SU-DHL-6 (cell line): ENCODE results near the gene MUC5B.

Source experiments
- EZH2phosphoT487 ChIP-seq: fragments of 200-600 bp; sonication (generic), shearing (Covaris generic); conservative IDR thresholded peaks from 2 replicates; pipeline ENCODE4 v1.6.1; 2018; ENCODE audit warnings: mild to moderate bottlenecking, antibody characterized with exemption, low read length, moderate library complexity, mixed read lengths
- TF ChIP-seq, protein P1 (sequence below): fragments of 200-600 bp; sonication (generic); IDR thresholded peaks from one replicate; pipeline ENCODE4 v1.5.1; 2017; ENCODE audit warnings: antibody characterized with exemption, mild to moderate bottlenecking, low read length, moderate library complexity; ENCODE audit not compliant: insufficient read depth, poor library complexity, severe bottlenecking

DNA sequence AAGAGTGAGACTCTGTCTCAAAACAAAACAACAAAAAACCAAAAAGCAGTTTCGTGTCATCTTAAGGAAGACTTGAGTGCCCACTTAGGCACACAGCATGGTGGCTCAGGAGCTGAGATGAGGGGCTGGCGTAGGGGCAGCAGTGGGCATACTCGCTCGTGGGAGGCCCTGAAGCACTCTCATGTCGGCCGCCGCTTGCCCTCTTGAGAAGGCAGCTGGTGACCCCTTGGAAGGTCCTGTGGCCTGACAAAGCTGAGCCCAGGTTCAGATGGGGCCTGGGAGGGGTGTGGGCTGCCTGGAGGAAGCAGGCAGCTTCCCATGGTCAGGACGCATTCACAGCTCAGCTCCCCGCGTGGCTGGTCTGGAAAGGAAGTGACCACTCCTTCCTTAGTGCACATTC lies 15.0 kb downstream of the MUC5B start:
- TF ChIP-seq, protein P1, sequence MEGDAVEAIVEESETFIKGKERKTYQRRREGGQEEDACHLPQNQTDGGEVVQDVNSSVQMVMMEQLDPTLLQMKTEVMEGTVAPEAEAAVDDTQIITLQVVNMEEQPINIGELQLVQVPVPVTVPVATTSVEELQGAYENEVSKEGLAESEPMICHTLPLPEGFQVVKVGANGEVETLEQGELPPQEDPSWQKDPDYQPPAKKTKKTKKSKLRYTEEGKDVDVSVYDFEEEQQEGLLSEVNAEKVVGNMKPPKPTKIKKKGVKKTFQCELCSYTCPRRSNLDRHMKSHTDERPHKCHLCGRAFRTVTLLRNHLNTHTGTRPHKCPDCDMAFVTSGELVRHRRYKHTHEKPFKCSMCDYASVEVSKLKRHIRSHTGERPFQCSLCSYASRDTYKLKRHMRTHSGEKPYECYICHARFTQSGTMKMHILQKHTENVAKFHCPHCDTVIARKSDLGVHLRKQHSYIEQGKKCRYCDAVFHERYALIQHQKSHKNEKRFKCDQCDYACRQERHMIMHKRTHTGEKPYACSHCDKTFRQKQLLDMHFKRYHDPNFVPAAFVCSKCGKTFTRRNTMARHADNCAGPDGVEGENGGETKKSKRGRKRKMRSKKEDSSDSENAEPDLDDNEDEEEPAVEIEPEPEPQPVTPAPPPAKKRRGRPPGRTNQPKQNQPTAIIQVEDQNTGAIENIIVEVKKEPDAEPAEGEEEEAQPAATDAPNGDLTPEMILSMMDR: no peak
- no peak for TF ChIP-seq EZH2phosphoT487
